SK-N-SH (cell line): ENCODE results near the gene LAMB1. TPM values are rescaled to one million over a fixed set of nuclear protein-coding genes. Genes with fewer than 3 reads are reported as not detected.

Experiments
- CTCF ChIA-PET: fragments of 300-600, 350-600 bp; formaldehyde crosslinking; extraction: SDS; loops from one replicate; lab custom pipeline; 2021; lab: Yijun Ruan, JAX
- POLR2A ChIA-PET: fragments of 350-600 bp; sonication (Branson Sonifier 250); formaldehyde crosslinking; extraction: SDS; loops from one replicate; lab custom pipeline; 2020; ENCODE audit warnings: antibody characterized with exemption, inconsistent platforms; lab: Yijun Ruan, JAX
- DNase-seq: peaks from one replicate; pipeline ENCODE4 v3.0.0; 2012
- H2AFZ ChIP-seq: fragments of 200-600 bp; sonication (generic); 2 replicates; pipeline ENCODE4 v1.8.1; 2016; ENCODE audit warnings: antibody characterized with exemption, mild to moderate bottlenecking, low read depth
- H3F3A ChIP-seq: fragments of 200-600 bp; sonication (generic); replicated peaks from 2 replicates; pipeline ENCODE3; 2016; ENCODE audit warnings: antibody characterized with exemption, mild to moderate bottlenecking; ENCODE audit not compliant: insufficient read depth
- H3K27ac ChIP-seq, 2 experiments: fragments of 200-500 bp in 1 of 2; fragments of 200-600 bp in 1 of 2; sonication (Bioruptor generic) in 1 of 2; sonication (generic), shearing (Covaris generic) in 1 of 2; 2 replicates each; pipeline versions ENCODE4 v1.5.1 to v1.6.1; 2014 to 2016; ENCODE audit warnings: low read depth in 2 of 2, inconsistent platforms in 1 of 2, low read length in 1 of 2, mild to moderate bottlenecking in 1 of 2, mixed read lengths in 1 of 2
- H3K27me3 ChIP-seq: fragments of 200-600 bp; sonication (generic), shearing (Covaris generic); 2 replicates; pipeline ENCODE4 v1.6.1; 2016; ENCODE audit warnings: mixed run types; ENCODE audit not compliant: insufficient read depth
- H3K36me3 ChIP-seq, 2 experiments: fragments of 200-500 bp in 1 of 2; fragments of 200-600 bp in 1 of 2; sonication (Bioruptor generic) in 1 of 2; sonication (generic) in 1 of 2; replicated peaks in 1 of 2; 2 replicates each; pipeline versions ENCODE3 to v1.5.1; 2014 to 2016; ENCODE audit warnings: low read length in 1 of 2, mild to moderate bottlenecking in 1 of 2; ENCODE audit not compliant: insufficient read depth in 2 of 2, control insufficient read depth in 1 of 2
- H3K4me1 ChIP-seq, 2 experiments: fragments of 200-500 bp in 1 of 2; fragments of 200-600 bp in 1 of 2; sonication (Bioruptor generic) in 1 of 2; sonication (generic), shearing (Covaris generic) in 1 of 2; 2 replicates each; pipeline versions ENCODE4 v1.5.1 to v1.6.1; 2014 to 2016; ENCODE audit warnings: low read depth in 1 of 2, low read length in 1 of 2, mixed run types in 1 of 2; ENCODE audit not compliant: insufficient read depth in 2 of 2, control insufficient read depth in 1 of 2
- H3K4me2 ChIP-seq: fragments of 200-600 bp; sonication (generic), shearing (Covaris generic); 2 replicates; pipeline ENCODE4 v1.6.1; 2017; ENCODE audit warnings: mixed run types
- H3K4me3 ChIP-seq, 2 experiments: fragments of 200-500 bp in 1 of 2; fragments of 200-600 bp in 1 of 2; sonication (Bioruptor generic) in 1 of 2; sonication (generic), shearing (Covaris generic) in 1 of 2; 2 replicates each; pipeline versions ENCODE4 v1.5.1 to v1.8.1; 2014 to 2016; ENCODE audit warnings: low read depth in 2 of 2, inconsistent platforms in 1 of 2, low read length in 1 of 2, mild to moderate bottlenecking in 1 of 2, mixed read lengths in 1 of 2, moderate library complexity in 1 of 2
- H3K79me2 ChIP-seq: fragments of 200-600 bp; sonication (generic); 2 replicates; pipeline ENCODE4 v1.8.1; 2017; ENCODE audit warnings: mild to moderate bottlenecking; ENCODE audit not compliant: insufficient read depth
- H3K9ac ChIP-seq: fragments of 200-600 bp; sonication (generic); 2 replicates; pipeline ENCODE4 v1.6.1; 2017; ENCODE audit warnings: mixed run types
- H3K9me2 ChIP-seq: fragments of 200-600 bp; sonication (generic); 2 replicates; pipeline ENCODE4 v1.6.1; 2017; ENCODE audit warnings: mixed run types
- H3K9me3 ChIP-seq: fragments of 200-600 bp; sonication (generic); 2 replicates; pipeline ENCODE4 v1.6.1; 2017; ENCODE audit warnings: mixed run types, mild to moderate bottlenecking, moderate library complexity
- H4K20me1 ChIP-seq: fragments of 200-600 bp; sonication (generic); 2 replicates; pipeline ENCODE4 v1.6.1; 2017; ENCODE audit warnings: mild to moderate bottlenecking, mixed run types; ENCODE audit not compliant: insufficient read depth
- ELF1 ChIP-seq: IDR thresholded peaks from 2 replicates; pipeline ENCODE4 v1.4.0; 2012
- MAX ChIP-seq: IDR thresholded peaks from 2 replicates; pipeline ENCODE4 v1.4.0; 2012; ENCODE audit warnings: low read depth
- MEF2A ChIP-seq: IDR thresholded peaks from 2 replicates; pipeline ENCODE4 v1.4.0; 2012; ENCODE audit warnings: low read depth, borderline replicate concordance
- PBX3 ChIP-seq: IDR thresholded peaks from 2 replicates; pipeline ENCODE4; 2012
- POLR2AphosphoS5 ChIP-seq: IDR thresholded peaks from 2 replicates; pipeline ENCODE4 v1.6.1; 2012; ENCODE audit warnings: low read depth, low read length
- RAD21 ChIP-seq: IDR thresholded peaks from 2 replicates; pipeline ENCODE4 v1.6.1; 2012; ENCODE audit warnings: mild to moderate bottlenecking, low read length
- SIN3A ChIP-seq: IDR thresholded peaks from 2 replicates; pipeline ENCODE4 v1.6.1; 2012; ENCODE audit warnings: low read depth, mild to moderate bottlenecking, low read length, moderate library complexity, borderline replicate concordance
- TCF12 ChIP-seq: IDR thresholded peaks from 2 replicates; pipeline ENCODE4 v1.4.0; 2012
- USF1 ChIP-seq: IDR thresholded peaks from 2 replicates; pipeline ENCODE4 v1.4.0; 2012; ENCODE audit warnings: low read depth, borderline replicate concordance
- USF2 ChIP-seq: fragments of 150-350 bp; IDR thresholded peaks from 2 replicates; pipeline ENCODE4 v1.6.1; 2017; ENCODE audit warnings: antibody characterized with exemption, low read length, low read depth, borderline replicate concordance
- WGBS: methylation state at CpG from one replicate; pipeline ENCODE4 v1.1.6; 2017; ENCODE audit warnings: low lambda C conversion rate; 5-methylcytosine and 5-hydroxymethylcytosine counted together
- polyA plus RNA-seq, 3 experiments: library from polyadenylated mRNA; depleted of rRNA; stranded (reverse); fragments of >200 nt; gene quantifications; 2 replicates each; pipeline ENCODE4 v1.2.3, GENCODE V29; 2012

The LAMB1 gene
- polyA plus RNA-seq, 1 of the 3 experiments (the other 2 are of a cell fraction) = 435 TPM

GRCh38 chr7:108007261-108007660 is 4.3 kb upstream of the LAMB1 start:
- POLR2A ChIA-PET = no interaction called here
- H3K9me2 ChIP-seq = no peaks in the 10 kb centered on the region
- no peaks in the 10 kb centered on the region for H4K20me1 ChIP-seq
- peaks cover 29% of the 10 kb centered on the region for H3F3A ChIP-seq
- H3K27ac ChIP-seq = no peak overlapping the region; a peak in 1 of 4 replicates
- peaks cover 6% of the 10 kb centered on the region; the same call in 1 of the 2 replicates for H3K79me2 ChIP-seq
- no peak for DNase-seq
- H3K27me3 ChIP-seq = no peaks in the 10 kb centered on the region
- TF ChIP-seq SIN3A = no peak
- TF ChIP-seq PBX3 = no peak
- CTCF ChIA-PET = no interaction called here
- no peak overlapping the region for H3K4me2 ChIP-seq
- H3K4me1 ChIP-seq = peaks cover 17 to 33% of the 10 kb centered on the region in 2 experiments; a peak in 3 of 4 replicates
- no peaks in the 10 kb centered on the region for H3K9me3 ChIP-seq
- H2AFZ ChIP-seq = no peak overlapping the region
- no peaks in the 10 kb centered on the region for H3K36me3 ChIP-seq
- no peak overlapping the region for H3K9ac ChIP-seq
- H3K4me3 ChIP-seq = no peak overlapping the region
- 81% methylated on average over 3 of the region's 3 CpGs for WGBS

- no peak overlapping the region for H3K4me3 ChIP-seq
- H2AFZ ChIP-seq = no peak overlapping the region
- H3K79me2 ChIP-seq = peaks cover 34% of the 10 kb centered on the region
- TF ChIP-seq USF2 (no peak), RAD21 (no peak), MEF2A (no peak), MAX (no peak), USF1 (no peak), ELF1 (no peak), POLR2AphosphoS5 (no peak), TCF12 (no peak)
- no peak overlapping the region for H3K4me2 ChIP-seq
- DNase-seq = no peak
- no peaks in the 10 kb centered on the region for H4K20me1 ChIP-seq
- no peak overlapping the region for H3K9ac ChIP-seq
- H3K9me2 ChIP-seq = no peaks in the 10 kb centered on the region
- CTCF ChIA-PET = interaction anchor here (0.8 to 3.6 kb wide), 11 partner anchors 8 to 492 kb away, joined by 3 to 19 read pairs (median 4); no protein-coding TSS in a partner anchor
- no peaks in the 10 kb centered on the region for H3K27me3 ChIP-seq
- POLR2A ChIA-PET = no interaction called here
- H3K36me3 ChIP-seq = peaks cover 13 to 16% of the 10 kb centered on the region in 2 experiments
- no peaks in the 10 kb centered on the region for H3K9me3 ChIP-seq
- no peak overlapping the region for H3K27ac ChIP-seq
- WGBS = 83% methylated on average over 13 of the region's 13 CpGs
- peaks cover 40% of the 10 kb centered on the region for H3F3A ChIP-seq
- peaks cover 29 to 42% of the 10 kb centered on the region in 2 experiments for H3K4me1 ChIP-seq
Measured at GRCh38 chr7:108004220-108005142, 1.5 kb upstream of the LAMB1 start.
